ENCODE results near the gene TSC22D1. TPM values are rescaled to one million over a fixed set of nuclear protein-coding genes. Genes with fewer than 3 reads are reported as not detected.
"Not testable (repeated sequence)": the region's sequence is repeated elsewhere in the genome, so short reads cannot be mapped to it uniquely, and the experiment has no call there.

The TSC22D1 gene
- total RNA-seq, 2 experiments from 2014 or later, result 14.6 to 27.7 TPM

- Histone ChIP-seq H3K4me1 (ENCODE audit: insufficient read depth, low read length, poor library complexity, severe bottlenecking) (peaks cover 5% of the 10 kb centered on the region), H3K79me2 (ENCODE audit: insufficient read depth, low read depth, low read length) (no peaks in the 10 kb centered on the region), H3K9me3 (ENCODE audit: low read length) (no peaks in the 10 kb centered on the region), H3K4me2 (ENCODE audit: low read length) (no peak overlapping the region), H3K36me3 (ENCODE audit: insufficient read depth, low read length) (no peaks in the 10 kb centered on the region), H2AFZ (ENCODE audit: low read length) (no peak overlapping the region), H3K27ac (ENCODE audit: low read depth, low read length, poor library complexity, severe bottlenecking) (no peak overlapping the region), H3K9me2 (ENCODE audit: insufficient read depth, low read length) (no peaks in the 10 kb centered on the region), H3K4me3 (ENCODE audit: low read depth, low read length, poor library complexity, severe bottlenecking) (no peak overlapping the region), H4K20me1 (ENCODE audit: insufficient read depth, low read length) (peaks cover 4% of the 10 kb centered on the region; the same call in 1 of the 2 replicates)
- ChIA-PET CTCF (ENCODE audit: unreplicated experiment) (no interaction called here), POLR2A (interaction anchor here (1.1 kb wide), 2 partner anchors 9 to 11 kb away, joined by 3 to 4 read pairs; no protein-coding TSS in a partner anchor)
- TF ChIP-seq CTCF (conservative IDR thresholded peaks at IDR 0.05; ENCODE audit: low read length) (no peak), EZH2phosphoT487 (IDR thresholded peaks at IDR 0.05; ENCODE audit: borderline replicate concordance, low read depth, low read length) (no peak)
- intact Hi-C loops (cut with micrococcal nuclease; ENCODE audit: unreplicated experiment), result no loop called here
- BruUV-seq (replicated peaks), result no TSS peak
- no peak for DNase-seq (ENCODE audit: low spot score)
Observed at GRCh38 chr13:44566601-44567000, 9.5 kb downstream of the TSC22D1 start.

GRCh38 chr13:44565881-44566280 lies 10.2 kb downstream of the TSC22D1 start:
- Histone ChIP-seq H3K4me2 (ENCODE audit: low read length) (no peak overlapping the region), H2AFZ (ENCODE audit: low read length) (no peak overlapping the region), H3K4me1 (ENCODE audit: insufficient read depth, low read length, poor library complexity, severe bottlenecking) (no peaks in the 10 kb centered on the region), H3K9me3 (ENCODE audit: low read length) (no peaks in the 10 kb centered on the region), H3K9me2 (ENCODE audit: insufficient read depth, low read length) (no peaks in the 10 kb centered on the region), H3K79me2 (ENCODE audit: insufficient read depth, low read depth, low read length) (no peaks in the 10 kb centered on the region), H3K27ac (ENCODE audit: low read depth, low read length, poor library complexity, severe bottlenecking) (no peak overlapping the region), H4K20me1 (ENCODE audit: insufficient read depth, low read length) (peaks cover 4% of the 10 kb centered on the region; the same call in 1 of the 2 replicates), H3K4me3 (ENCODE audit: low read depth, low read length, poor library complexity, severe bottlenecking) (no peak overlapping the region), H3K36me3 (ENCODE audit: insufficient read depth, low read length) (no peaks in the 10 kb centered on the region)
- CTCF ChIA-PET (ENCODE audit: unreplicated experiment), result no interaction called here
- no TSS peak for BruUV-seq (replicated peaks)
- no peak for DNase-seq (ENCODE audit: low spot score)
- TF ChIP-seq CTCF (conservative IDR thresholded peaks at IDR 0.05; ENCODE audit: low read length), result no peak
- no peak for TF ChIP-seq EZH2phosphoT487 (IDR thresholded peaks at IDR 0.05; ENCODE audit: borderline replicate concordance, low read depth, low read length)
- POLR2A ChIA-PET, result interaction anchor here (1.1 kb wide), 1 partner anchor 8 kb away, joined by 3 read pairs; no protein-coding TSS in a partner anchor
- intact Hi-C loops (cut with micrococcal nuclease; ENCODE audit: unreplicated experiment), result no loop called here

GRCh38 chr13:44564936-44565335 lies 11.2 kb downstream of the TSC22D1 start:
- TF ChIP-seq EZH2phosphoT487 (IDR thresholded peaks at IDR 0.05; ENCODE audit: borderline replicate concordance, low read depth, low read length) (no peak), CTCF (conservative IDR thresholded peaks at IDR 0.05; ENCODE audit: low read length) (no peak)
- no peaks in the 10 kb centered on the region for H3K36me3 ChIP-seq (ENCODE audit: insufficient read depth, low read length)
- no peaks in the 10 kb centered on the region for H3K4me1 ChIP-seq (ENCODE audit: insufficient read depth, low read length, poor library complexity, severe bottlenecking)
- POLR2A ChIA-PET, result interaction anchor here (0.5 kb wide), 1 partner anchor 187 kb away, joined by 3 read pairs; no protein-coding TSS in a partner anchor
- CTCF ChIA-PET (ENCODE audit: unreplicated experiment), result no interaction called here
- no peak overlapping the region for H3K4me3 ChIP-seq (ENCODE audit: low read depth, low read length, poor library complexity, severe bottlenecking)
- H3K27ac ChIP-seq (ENCODE audit: low read depth, low read length, poor library complexity, severe bottlenecking), result no peak overlapping the region
- no peaks in the 10 kb centered on the region for H3K9me2 ChIP-seq (ENCODE audit: insufficient read depth, low read length)
- peaks cover 4% of the 10 kb centered on the region; the same call in 1 of the 2 replicates for H4K20me1 ChIP-seq (ENCODE audit: insufficient read depth, low read length)
- BruUV-seq (replicated peaks), result no TSS peak
- intact Hi-C loops (cut with micrococcal nuclease; ENCODE audit: unreplicated experiment), result no loop called here
- DNase-seq (ENCODE audit: low spot score), result no peak
- H3K9me3 ChIP-seq (ENCODE audit: low read length), result no peaks in the 10 kb centered on the region
- no peak overlapping the region for H3K4me2 ChIP-seq (ENCODE audit: low read length)
- no peak overlapping the region for H2AFZ ChIP-seq (ENCODE audit: low read length)
- no peaks in the 10 kb centered on the region for H3K79me2 ChIP-seq (ENCODE audit: insufficient read depth, low read depth, low read length)

GRCh38 chr13:44562853-44563252 lies 13.3 kb downstream of the TSC22D1 start:
- H3K9me3 ChIP-seq (ENCODE audit: low read length); H3K4me2 ChIP-seq (ENCODE audit: low read length); H2AFZ ChIP-seq (ENCODE audit: low read length); POLR2A ChIA-PET; H3K27ac ChIP-seq (ENCODE audit: low read depth, low read length, poor library complexity, severe bottlenecking); intact Hi-C loops (cut with micrococcal nuclease; ENCODE audit: unreplicated experiment); H3K4me3 ChIP-seq (ENCODE audit: low read depth, low read length, poor library complexity, severe bottlenecking); DNase-seq (ENCODE audit: low spot score); H3K79me2 ChIP-seq (ENCODE audit: insufficient read depth, low read depth, low read length); H4K20me1 ChIP-seq (ENCODE audit: insufficient read depth, low read length); BruUV-seq (replicated peaks); H3K4me1 ChIP-seq (ENCODE audit: insufficient read depth, low read length, poor library complexity, severe bottlenecking); CTCF ChIA-PET (ENCODE audit: unreplicated experiment); H3K36me3 ChIP-seq (ENCODE audit: insufficient read depth, low read length); H3K9me2 ChIP-seq (ENCODE audit: insufficient read depth, low read length): not testable (repeated sequence)
